Measurements from ENCODE around the gene DBX1. TPM values are rescaled to one million over a fixed set of nuclear protein-coding genes. Genes with fewer than 3 reads are reported as not detected.
"Not testable (repeated sequence)": the region's sequence is repeated elsewhere in the genome, so short reads cannot be mapped to it uniquely, and the experiment has no call there.

Gene DBX1
- total RNA-seq, 4 donors from 2014 or later = not detected

- no peak overlapping the region for H3K27ac ChIP-seq
- H3K4me1 ChIP-seq = peaks cover 8% of the 10 kb centered on the region
- no peaks in the 10 kb centered on the region for H3K9me3 ChIP-seq
- peaks cover 43% of the 10 kb centered on the region for H3K27me3 ChIP-seq
- no peak overlapping the region for H3K4me3 ChIP-seq
- TF ChIP-seq CTCF (IDR thresholded peaks at IDR 0.05) = no peak
- TF ChIP-seq POLR2A (IDR thresholded peaks at IDR 0.05) = no peak
- TF ChIP-seq POLR2AphosphoS5 (IDR thresholded peaks at IDR 0.05) = no peak
- TF ChIP-seq EP300 (IDR thresholded peaks at IDR 0.05) = no peak
- H3K36me3 ChIP-seq = no peaks in the 10 kb centered on the region
- no peak for DNase-seq (ENCODE audit: low spot score in 2 of 2)
These were observed 43.6 kb upstream of the DBX1 start for GRCh38 chr11:20203831-20204230.

- TF ChIP-seq POLR2A (IDR thresholded peaks at IDR 0.05) = no peak
- no peak for TF ChIP-seq CTCF (IDR thresholded peaks at IDR 0.05)
- no peak for TF ChIP-seq POLR2AphosphoS5 (IDR thresholded peaks at IDR 0.05)
These were observed 41.0 kb upstream of the DBX1 start for GRCh38 chr11:20201231-20201630.

GRCh38 chr11:20200331-20200955 lies 40.2 kb upstream of the DBX1 start:
- 36% methylated on average over 5 of the region's 5 CpGs for WGBS
- H3K4me1 ChIP-seq; H3K4me3 ChIP-seq; DNase-seq (ENCODE audit: low spot score in 2 of 2); H3K27ac ChIP-seq; H3K36me3 ChIP-seq; H3K9me3 ChIP-seq: not testable (repeated sequence)
- peaks cover 19% of the 10 kb centered on the region for H3K27me3 ChIP-seq

More at GRCh38 chr11:20201231-20201630, 41.0 kb upstream of the DBX1 start:
- H3K9me3 ChIP-seq = no peaks in the 10 kb centered on the region
- H3K27me3 ChIP-seq = peaks cover 23% of the 10 kb centered on the region
- DNase-seq (ENCODE audit: low spot score in 2 of 2) = no peak
- no peak overlapping the region for H3K4me3 ChIP-seq
- 21% methylated on average over 2 of the region's 2 CpGs for WGBS
- H3K36me3 ChIP-seq = no peaks in the 10 kb centered on the region
- no peak overlapping the region for H3K27ac ChIP-seq
- H3K4me1 ChIP-seq = no peaks in the 10 kb centered on the region

- DNase-seq (ENCODE audit: low spot score in 2 of 2) = no peak
- 30% methylated on average over 2 of the region's 2 CpGs for WGBS
- Histone ChIP-seq H3K36me3 (no peaks in the 10 kb centered on the region), H3K27ac (no peak overlapping the region), H3K4me1 (no peaks in the 10 kb centered on the region), H3K9me3 (no peaks in the 10 kb centered on the region), H3K27me3 (peaks cover 13% of the 10 kb centered on the region), H3K4me3 (no peak overlapping the region)
- TF ChIP-seq EP300 (IDR thresholded peaks at IDR 0.05) = no peak
- TF ChIP-seq CTCF (IDR thresholded peaks at IDR 0.05) = no peak
- TF ChIP-seq POLR2AphosphoS5 (IDR thresholded peaks at IDR 0.05) = no peak
- no peak for TF ChIP-seq POLR2A (IDR thresholded peaks at IDR 0.05)
These were observed 37.6 kb upstream of the DBX1 start for GRCh38 chr11:20197881-20198280.

GRCh38 chr11:20194470-20194869 lies 34.2 kb upstream of the DBX1 start:
- no peak for TF ChIP-seq EP300 (IDR thresholded peaks at IDR 0.05)
- no peak for TF ChIP-seq POLR2A (IDR thresholded peaks at IDR 0.05)
- TF ChIP-seq CTCF (IDR thresholded peaks at IDR 0.05) = no peak
- no peak for TF ChIP-seq POLR2AphosphoS5 (IDR thresholded peaks at IDR 0.05)
- Histone ChIP-seq H3K27me3 (peaks cover 13% of the 10 kb centered on the region), H3K4me3 (no peak overlapping the region), H3K9me3 (no peaks in the 10 kb centered on the region), H3K36me3 (no peaks in the 10 kb centered on the region), H3K4me1 (no peaks in the 10 kb centered on the region), H3K27ac (no peak overlapping the region)
- WGBS = 50% methylated on average over 2 of the region's 2 CpGs
- DNase-seq (ENCODE audit: low spot score in 2 of 2) = no peak

- WGBS = 71% methylated on average over 3 of the region's 3 CpGs
These were observed 33.0 kb upstream of the DBX1 start for GRCh38 chr11:20193307-20193706.

More at GRCh38 chr11:20193307-20193706, 33.0 kb upstream of the DBX1 start:
- TF ChIP-seq POLR2AphosphoS5 (IDR thresholded peaks at IDR 0.05) (no peak), CTCF (IDR thresholded peaks at IDR 0.05) (no peak)
- Histone ChIP-seq H3K4me1 (no peaks in the 10 kb centered on the region), H3K9me3 (no peaks in the 10 kb centered on the region), H3K4me3 (no peak overlapping the region), H3K36me3 (no peaks in the 10 kb centered on the region), H3K27ac (no peak overlapping the region), H3K27me3 (peaks cover 13% of the 10 kb centered on the region)
- no peak for DNase-seq (ENCODE audit: low spot score in 2 of 2)

Data from suprapubic skin (tissue), 4 donors.